SK-N-MC (cell line): ENCODE results near the gene NTN3.

Experiments
- DNase-seq: peaks from one replicate; pipeline ENCODE4 v3.0.0-alpha.2; 2011; ENCODE audit warnings: low read depth, low spot score
- H3K27ac ChIP-seq: fragments of 200-600 bp; sonication (generic); 2 replicates; pipeline ENCODE4 v1.5.1; 2016; ENCODE audit warnings: mixed run types
- H3K36me3 ChIP-seq: fragments of 200-600 bp; sonication (generic); 2 replicates; pipeline ENCODE4 v1.6.1; 2017; ENCODE audit warnings: antibody characterized with exemption, low read length, mixed read lengths; ENCODE audit not compliant: insufficient read depth
- H3K4me3 ChIP-seq: fragments of 200-600 bp; sonication (generic); 2 replicates; pipeline ENCODE4 v1.5.1; 2016
- H3K9ac ChIP-seq: fragments of 200-600 bp; sonication (generic); 2 replicates; pipeline ENCODE4 v1.8.0; 2017; ENCODE audit warnings: mixed run types, mixed read lengths; ENCODE audit not compliant: insufficient read length
- H3K9me3 ChIP-seq: fragments of 200-600 bp; sonication (generic); 2 replicates; pipeline ENCODE4 v1.6.1; 2017; ENCODE audit warnings: low read depth, mild to moderate bottlenecking, antibody characterized with exemption, low read length, moderate library complexity, mixed read lengths
- EZH2 ChIP-seq: fragments of 200-600 bp; sonication (generic); IDR thresholded peaks from one replicate; pipeline ENCODE4 v1.6.1; 2017; ENCODE audit warnings: antibody characterized with exemption
- FOXP2 ChIP-seq: optimal IDR thresholded peaks from 2 replicates; pipeline ENCODE3; 2011; ENCODE audit warnings: mild to moderate bottlenecking, moderate library complexity; ENCODE audit not compliant: insufficient read depth; ENCODE audit errors: extremely low read length, control extremely low read depth
- POLR2AphosphoS5 ChIP-seq: IDR thresholded peaks from 2 replicates; pipeline ENCODE4 v1.6.1; 2012; ENCODE audit warnings: mild to moderate bottlenecking, low read depth, low read length, borderline replicate concordance

Gene NTN3

DNA sequence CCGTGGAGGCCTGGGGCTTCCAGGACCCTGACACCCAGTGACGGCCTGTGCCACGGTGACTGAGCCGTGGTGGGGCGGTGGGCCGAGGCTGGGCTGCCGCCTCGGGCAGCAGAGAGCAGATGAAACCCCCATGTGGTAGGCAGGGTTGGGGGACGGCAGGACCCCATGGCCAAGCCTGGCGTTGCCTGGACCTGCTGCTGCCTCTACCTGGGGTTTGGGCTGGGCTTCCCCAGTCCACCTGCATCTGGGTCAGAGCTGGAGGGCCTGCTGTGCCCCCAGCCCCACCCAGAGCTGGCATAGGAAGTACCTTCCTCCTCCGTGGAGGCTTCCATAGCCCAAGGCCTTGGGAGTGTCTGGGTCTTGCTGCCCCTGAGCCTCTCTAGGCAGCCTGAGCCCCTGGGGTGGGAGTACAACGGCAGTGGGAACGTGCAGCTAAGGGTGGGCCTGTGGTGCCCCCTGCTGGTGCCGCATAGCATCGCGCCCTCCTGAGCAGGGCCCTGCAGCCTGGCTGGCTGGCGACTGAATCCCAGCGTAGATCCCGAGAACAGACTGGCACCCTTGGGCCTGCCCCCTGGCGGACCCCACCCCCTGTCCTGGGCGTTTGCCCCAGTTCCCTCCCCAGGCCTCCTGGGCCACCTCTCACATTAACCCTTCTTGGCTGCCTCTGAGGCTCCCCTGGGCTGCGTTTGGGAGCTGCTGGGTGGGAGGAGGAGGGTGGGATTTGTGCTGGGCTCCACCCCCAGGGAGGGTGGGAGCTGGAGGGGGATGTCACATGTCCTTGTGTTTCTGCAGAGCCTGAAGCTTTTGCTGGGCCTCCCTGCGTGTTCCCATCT, 30.0 kb downstream of the NTN3 start:
- peak overlapping the region; percentile 80 for H3K4me3 ChIP-seq
- peaks cover 5% of the 10 kb centered on the region; the same call in 1 of the 2 replicates for H3K36me3 ChIP-seq
- no peak overlapping the region for H3K9ac ChIP-seq
- TF ChIP-seq EZH2 (no peak), FOXP2 (no peak), POLR2AphosphoS5 (no peak)
- no peak for DNase-seq
- H3K9me3 ChIP-seq: no peaks in the 10 kb centered on the region
- H3K27ac ChIP-seq: no peak overlapping the region

- Histone ChIP-seq H3K9ac (no peak overlapping the region), H3K27ac (no peak overlapping the region), H3K4me3 (peak overlapping the region; percentile 80), H3K9me3 (no peaks in the 10 kb centered on the region), H3K36me3 (no peaks in the 10 kb centered on the region; the same call in 1 of the 2 replicates)
- no peak for DNase-seq
- TF ChIP-seq FOXP2 (no peak), POLR2AphosphoS5 (no peak), EZH2 (no peak)
These were observed 31.1 kb downstream of the NTN3 start for GRCh38 chr16:2501946-2502895.

GRCh38 chr16:2505695-2506094, 34.6 kb downstream of the NTN3 start:
- no peak overlapping the region for H3K27ac ChIP-seq
- H3K36me3 ChIP-seq: no peaks in the 10 kb centered on the region
- no peak overlapping the region for H3K9ac ChIP-seq
- no peak overlapping the region for H3K4me3 ChIP-seq
- H3K9me3 ChIP-seq: no peaks in the 10 kb centered on the region
- TF ChIP-seq POLR2AphosphoS5: no peak
- TF ChIP-seq FOXP2: no peak
- no peak for TF ChIP-seq EZH2
- DNase-seq: no peak

GRCh38 chr16:2507052-2507659, 36.1 kb downstream of the NTN3 start:
- no peak for TF ChIP-seq POLR2AphosphoS5
- no peak for TF ChIP-seq EZH2
- no peak for TF ChIP-seq FOXP2
- Histone ChIP-seq H3K9me3 (no peaks in the 10 kb centered on the region), H3K9ac (no peak overlapping the region), H3K4me3 (no peak overlapping the region), H3K27ac (no peak overlapping the region), H3K36me3 (no peaks in the 10 kb centered on the region)
- DNase-seq: no peak

- no peak for DNase-seq
- no peak overlapping the region for H3K4me3 ChIP-seq
- H3K9ac ChIP-seq: no peak overlapping the region
- H3K36me3 ChIP-seq: no peaks in the 10 kb centered on the region
- H3K9me3 ChIP-seq: no peaks in the 10 kb centered on the region
- no peak overlapping the region for H3K27ac ChIP-seq
- TF ChIP-seq FOXP2 (no peak), EZH2 (no peak), POLR2AphosphoS5 (no peak)
These were observed 36.6 kb downstream of the NTN3 start for GRCh38 chr16:2507665-2508064.

GRCh38 chr16:2508722-2509400, 37.8 kb downstream of the NTN3 start:
- Histone ChIP-seq H3K36me3 (no peaks in the 10 kb centered on the region), H3K27ac (no peak overlapping the region), H3K9me3 (no peaks in the 10 kb centered on the region), H3K4me3 (no peak overlapping the region), H3K9ac (no peak overlapping the region)
- no peak for DNase-seq
- no peak for TF ChIP-seq FOXP2
- no peak for TF ChIP-seq POLR2AphosphoS5
- TF ChIP-seq EZH2: no peak

DNA sequence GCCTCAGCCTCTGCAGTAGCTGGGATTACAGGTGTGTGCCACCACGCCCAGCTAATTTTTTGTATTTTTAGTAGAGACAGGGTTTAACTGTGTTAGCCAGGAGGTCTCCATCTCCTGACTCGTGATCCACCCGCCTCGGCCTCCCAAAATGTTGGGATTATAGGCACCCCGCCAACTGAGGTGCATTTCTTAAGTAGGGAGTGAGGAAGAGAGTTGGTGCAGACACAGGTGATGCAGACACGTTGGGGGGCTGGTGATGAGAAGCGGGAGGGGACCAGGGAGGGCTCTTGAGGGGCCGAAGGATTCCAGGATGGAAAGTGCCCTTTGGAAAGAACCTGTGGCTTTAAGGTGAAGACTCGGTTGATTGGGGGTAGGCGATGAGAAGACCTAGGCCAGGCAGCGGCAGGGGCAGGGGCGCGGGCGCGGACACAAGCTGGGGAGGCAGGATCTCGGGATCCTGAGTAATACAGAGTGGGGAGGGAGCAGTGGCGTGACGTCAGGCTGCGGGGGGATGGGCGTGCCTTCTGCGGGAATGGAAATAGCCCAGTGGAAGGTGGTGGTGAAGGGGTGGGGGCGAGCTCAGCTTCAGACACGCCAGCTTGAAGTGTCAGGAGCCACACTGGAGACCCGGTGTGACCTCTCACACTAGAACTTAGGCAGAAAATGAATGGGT, 40.2 kb downstream of the NTN3 start:
- Histone ChIP-seq H3K27ac (no peak overlapping the region), H3K4me3 (no peak overlapping the region)

DNA sequence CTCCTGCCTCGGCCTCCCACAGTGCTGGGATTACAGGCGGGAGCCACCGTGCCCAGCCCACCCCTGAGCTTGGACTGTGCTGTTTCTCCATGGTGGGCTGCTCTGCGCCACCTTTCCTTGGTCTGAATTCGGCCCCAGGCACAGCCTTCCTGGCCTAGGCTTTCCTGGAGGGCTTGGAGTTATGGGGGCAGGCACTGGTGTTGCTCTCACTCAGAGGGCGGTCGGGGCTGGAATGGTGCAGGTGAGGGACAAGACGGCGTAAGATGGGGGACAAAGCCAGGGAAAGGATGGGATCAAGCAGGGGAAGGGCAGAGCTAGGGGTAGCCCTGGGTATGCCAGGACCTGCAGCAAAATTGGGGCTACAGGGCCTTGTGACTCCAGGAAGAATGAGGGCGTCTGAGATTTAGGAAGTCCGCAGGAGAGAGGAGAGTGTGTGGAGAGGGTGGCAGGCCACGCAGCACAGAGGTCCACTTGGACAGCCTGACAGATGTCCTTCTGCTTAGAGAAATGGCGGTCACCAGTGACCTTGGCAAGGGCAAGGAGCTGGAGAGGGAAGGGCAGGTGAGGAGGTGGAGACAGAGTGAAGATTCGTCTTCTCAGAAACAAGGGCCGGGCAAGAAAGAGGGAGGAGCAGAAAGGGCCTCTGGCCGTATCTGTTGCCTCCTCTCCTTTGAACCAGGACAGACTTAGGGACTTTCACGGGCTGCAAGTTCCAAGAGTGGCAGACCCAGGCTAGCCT, 41.1 kb downstream of the NTN3 start:
- H3K4me3 ChIP-seq: no peak overlapping the region
- TF ChIP-seq EZH2 (no peak), POLR2AphosphoS5 (no peak), FOXP2 (no peak)
- H3K27ac ChIP-seq: no peak overlapping the region
- H3K36me3 ChIP-seq: no peaks in the 10 kb centered on the region
- no peaks in the 10 kb centered on the region for H3K9me3 ChIP-seq
- H3K9ac ChIP-seq: no peak overlapping the region
- no peak for DNase-seq

More for the DNA sequence above, 40.2 kb downstream of the NTN3 start:
- Histone ChIP-seq H3K9ac (no peak overlapping the region), H3K36me3 (no peaks in the 10 kb centered on the region), H3K9me3 (no peaks in the 10 kb centered on the region)
- DNase-seq: no peak
- TF ChIP-seq POLR2AphosphoS5 (no peak), EZH2 (no peak), FOXP2 (no peak)
